ENCODE data around the gene DTL. TPM values are rescaled to one million over a fixed set of nuclear protein-coding genes. Genes with fewer than 3 reads are reported as not detected.

The DTL gene
- polyA plus RNA-seq, 4 donors, result 18.5 to 25.1 (median 19.2) TPM

Other genes starting within 250 kb of the DTL start
- 10 to 100 TPM; 22.2 to 30.5 (median 24.4) TPM for gene LPGAT1, start 205.0 kb upstream of the DTL start, polyA plus RNA-seq (ENCODE audit: insufficient read length in 4 of 4)
- gene INTS7, start 191 bp upstream of the DTL start, polyA plus RNA-seq (ENCODE audit: insufficient read length in 4 of 4), result 10 to 100 TPM; 15.8 to 24.6 (median 17.9) TPM
- gene PPP2R5A, start 249.7 kb downstream of the DTL start, polyA plus RNA-seq (ENCODE audit: insufficient read length in 4 of 4), result 10 to 100 TPM; 30.6 to 40.2 (median 33.4) TPM

Measured in left renal cortex interstitium (tissue), 4 donors.